WTC11 (cell line): ENCODE results near the gene ZNF341. TPM values are rescaled to one million over a fixed set of nuclear protein-coding genes. Genes with fewer than 3 reads are reported as not detected.

Source experiments
- ATAC-seq: fragments of 200-7000 bp; cut with Tn5 transposase; 2 replicates; pipeline ENCODE4 v1.10.0; 2021; ENCODE audit warnings: mild to moderate bottlenecking, moderate library complexity
- CTCF ChIA-PET: fragments of 300-600 bp; sonication (Branson Sonifier 250); formaldehyde crosslinking; loops from one replicate; lab custom pipeline; 2021; ENCODE audit warnings: antibody characterized with exemption; lab: Charles Lee
- POLR2A ChIA-PET: fragments of 350-600 bp; sonication (Branson Sonifier 250); formaldehyde crosslinking; loops from one replicate; lab custom pipeline; 2021; ENCODE audit warnings: antibody characterized with exemption; lab: Charles Lee
- DNase-seq: peaks from one replicate; pipeline ENCODE4 v3.0.0; 2021; ENCODE audit warnings: low spot score
- H3K27ac Mint-ChIP-seq: 2 replicates; pipeline ENCODE4 v1.8.0; 2021; ENCODE audit warnings: mixed read lengths
- H3K27me3 Mint-ChIP-seq: 2 replicates; pipeline ENCODE4 v1.8.0; 2021; ENCODE audit warnings: low read depth, mild to moderate bottlenecking, moderate library complexity, mixed read lengths
- H3K36me3 Mint-ChIP-seq: 2 replicates; pipeline ENCODE4 v1.8.0; 2021; ENCODE audit warnings: mixed read lengths
- H3K4me1 Mint-ChIP-seq: 2 replicates; pipeline ENCODE4 v1.8.0; 2022; ENCODE audit warnings: mixed read lengths
- H3K4me3 Mint-ChIP-seq: 2 replicates; pipeline ENCODE4 v1.8.0; 2021; ENCODE audit warnings: mild to moderate bottlenecking, moderate library complexity, mixed read lengths
- H3K9me3 Mint-ChIP-seq: 2 replicates; pipeline ENCODE4 v1.8.0; 2021; ENCODE audit warnings: mixed read lengths
- AR ChIP-seq: fragments of 250-450 bp; sonication (Bioruptor Pico); IDR thresholded peaks from 2 replicates; pipeline ENCODE4 v1.9.0; 2021; ENCODE audit warnings: mild to moderate bottlenecking
- CREB1 ChIP-seq: sonication (generic); formaldehyde crosslinking; IDR thresholded peaks from 2 replicates; pipeline ENCODE4 v1.8.0; 2023; ENCODE audit warnings: mild to moderate bottlenecking, missing genetic modification reagents
- E2F1 ChIP-seq: sonication (generic); formaldehyde crosslinking; IDR thresholded peaks from 2 replicates; pipeline ENCODE4 v1.8.0; 2022; ENCODE audit warnings: mild to moderate bottlenecking, missing genetic modification reagents
- E2F4 ChIP-seq: sonication (generic); formaldehyde crosslinking; IDR thresholded peaks from 2 replicates; pipeline ENCODE4 v1.8.1; 2022; ENCODE audit warnings: low read depth, mild to moderate bottlenecking, moderate library complexity, missing genetic modification reagents, borderline replicate concordance
- ESRRA ChIP-seq: sonication (generic); formaldehyde crosslinking; IDR thresholded peaks from 2 replicates; pipeline ENCODE4 v1.8.1; 2022; ENCODE audit warnings: mild to moderate bottlenecking, missing genetic modification reagents, borderline replicate concordance
- FOXJ3 ChIP-seq: sonication (generic); formaldehyde crosslinking; IDR thresholded peaks from 2 replicates; pipeline ENCODE4 v1.9.0; 2021; ENCODE audit warnings: missing genetic modification reagents, mild to moderate bottlenecking, borderline replicate concordance
- FOXP4 ChIP-seq: sonication (generic); formaldehyde crosslinking; IDR thresholded peaks from 2 replicates; pipeline ENCODE4 v1.8.0; 2022; ENCODE audit warnings: mild to moderate bottlenecking, missing genetic modification reagents
- IRF2 ChIP-seq: sonication (generic); formaldehyde crosslinking; IDR thresholded peaks from 2 replicates; pipeline ENCODE4 v1.8.0; 2022; ENCODE audit warnings: low read depth, missing genetic modification reagents, borderline replicate concordance
- RORB ChIP-seq: fragments of 250-450 bp; sonication (Bioruptor Pico); IDR thresholded peaks from 2 replicates; pipeline ENCODE4 v1.9.0; 2021; ENCODE audit warnings: mild to moderate bottlenecking
- SOX15 ChIP-seq: fragments of 250-450 bp; sonication (Bioruptor Pico); IDR thresholded peaks from 2 replicates; pipeline ENCODE4 v1.9.0; 2021; ENCODE audit warnings: mild to moderate bottlenecking
- ZNF425 ChIP-seq: fragments of 250-450 bp; sonication (Bioruptor Pico); conservative IDR thresholded peaks from 2 replicates; pipeline ENCODE4 v1.9.0; 2021; ENCODE audit warnings: mild to moderate bottlenecking
- ZNF532 ChIP-seq: fragments of 250-450 bp; sonication (Bioruptor Pico); IDR thresholded peaks from 2 replicates; pipeline ENCODE4 v1.9.0; 2021; ENCODE audit warnings: mild to moderate bottlenecking, borderline replicate concordance
- total RNA-seq: library from RNA; stranded (reverse); gene quantifications from 3 replicates; pipeline ENCODE4 v1.2.3, GENCODE V29; 2021

Gene ZNF341
- total RNA-seq, 1 experiment from 2014 or later, result 9.6 TPM

GRCh38 chr20:33788351-33789049, 56.7 kb downstream of the ZNF341 start:
- Mint-ChIP-seq H3K36me3 (no peaks in the 10 kb centered on the region), H3K4me3 (no peak overlapping the region), H3K4me1 (0 out of 2 replicates have a peak, but pooled peaks cover 3% of the 10 kb centered on the region)
- POLR2A ChIA-PET, result no interaction called here
- no peak for TF ChIP-seq RORB (CRISPR knock-in tag)
- TF ChIP-seq, all 79 proteins: peak for 0
- no peak for DNase-seq
- H3K27ac Mint-ChIP-seq, result no peak overlapping the region
- CTCF ChIA-PET, result no interaction called here
- ATAC-seq, result no peak
- no peaks in the 10 kb centered on the region for H3K9me3 Mint-ChIP-seq
- no peaks in the 10 kb centered on the region for H3K27me3 Mint-ChIP-seq

GRCh38 chr20:33789109-33789857, 57.5 kb downstream of the ZNF341 start:
- TF ChIP-seq FOXJ3 (CRISPR knock-in tag) (no peak), ZNF532 (CRISPR knock-in tag) (no peak), ZNF425 (CRISPR knock-in tag) (no peak), E2F1 (CRISPR knock-in tag) (no peak), IRF2 (CRISPR knock-in tag) (no peak), CREB1 (CRISPR knock-in tag) (no peak), SOX15 (CRISPR knock-in tag) (no peak), E2F4 (CRISPR knock-in tag) (no peak), FOXP4 (CRISPR knock-in tag) (no peak), ESRRA (CRISPR knock-in tag) (no peak), AR (no peak)
- TF ChIP-seq, all 79 proteins: peak for 0
- Mint-ChIP-seq H3K9me3 (no peaks in the 10 kb centered on the region), H3K36me3 (no peaks in the 10 kb centered on the region), H3K4me3 (no peak overlapping the region), H3K27me3 (no peaks in the 10 kb centered on the region), H3K27ac (no peak overlapping the region), H3K4me1 (0 out of 2 replicates have a peak, but pooled peaks cover 3% of the 10 kb centered on the region)
- DNase-seq, result no peak
- no peak for ATAC-seq
- ChIA-PET POLR2A (interaction anchor here (0.7 kb wide), 1 partner anchor 100 kb away, joined by 5 read pairs; no protein-coding TSS in a partner anchor), CTCF (no interaction called here)
